C4-2B (cell line): Measurements from ENCODE around the gene COL4A4.

Source experiments
- CTCF ChIP-seq: fragments of 450-650 bp; conservative IDR thresholded peaks from 2 replicates; pipeline ENCODE4 v1.5.1; 2017; ENCODE audit warnings: mild to moderate bottlenecking
- ZFX ChIP-seq: fragments of 450-650 bp; IDR thresholded peaks from 2 replicates; pipeline ENCODE4 v1.6.1; 2017

GRCh38 chr2:227188292-227188691, 24.3 kb upstream of the COL4A4 start:
- TF ChIP-seq CTCF (no peak), ZFX (no peak)
